Peyer's patch (tissue), 4 donors: Measurements from ENCODE around the gene EPS8.

Source experiments
- POLR2A ChIP-seq, 2 donors: fragments of 450-650 bp; IDR thresholded peaks; one replicate each; pipeline ENCODE4 v1.5.1; 2017; ENCODE audit warnings: antibody characterized with exemption in 2 of 2, mild to moderate bottlenecking in 2 of 2, moderate library complexity in 2 of 2
- TF ChIP-seq, protein P1 (sequence below), 6 experiments: fragments of 450-650 bp in 4 of 6; fragments of 200-600 bp in 2 of 6; sonication (generic) in 1 of 6; IDR thresholded peaks; one replicate each; pipeline ENCODE4 v1.5.1; 2017 to 2019; ENCODE audit warnings: antibody characterized with exemption in 6 of 6, mild to moderate bottlenecking in 3 of 6, moderate library complexity in 1 of 6

DNA sequence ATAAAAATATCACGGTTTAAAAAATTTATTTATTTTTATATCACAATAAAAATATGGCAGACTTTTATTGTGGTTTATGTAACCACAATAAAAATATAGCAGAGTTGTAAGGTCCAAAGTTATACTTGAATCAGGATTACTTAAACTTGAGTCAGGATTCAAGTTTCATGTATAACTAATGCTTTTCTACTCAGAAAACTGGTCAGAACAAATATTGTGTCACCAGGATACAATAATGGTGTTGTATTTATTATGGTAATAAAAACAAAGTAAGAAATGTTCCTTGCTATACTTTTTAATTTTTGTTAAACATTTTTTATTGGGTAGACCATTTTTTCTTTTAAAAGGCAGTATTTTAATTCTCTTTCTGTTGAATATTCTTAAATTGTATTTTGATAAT is 29.2 kb upstream of the EPS8 start:
- TF ChIP-seq, protein P1, sequence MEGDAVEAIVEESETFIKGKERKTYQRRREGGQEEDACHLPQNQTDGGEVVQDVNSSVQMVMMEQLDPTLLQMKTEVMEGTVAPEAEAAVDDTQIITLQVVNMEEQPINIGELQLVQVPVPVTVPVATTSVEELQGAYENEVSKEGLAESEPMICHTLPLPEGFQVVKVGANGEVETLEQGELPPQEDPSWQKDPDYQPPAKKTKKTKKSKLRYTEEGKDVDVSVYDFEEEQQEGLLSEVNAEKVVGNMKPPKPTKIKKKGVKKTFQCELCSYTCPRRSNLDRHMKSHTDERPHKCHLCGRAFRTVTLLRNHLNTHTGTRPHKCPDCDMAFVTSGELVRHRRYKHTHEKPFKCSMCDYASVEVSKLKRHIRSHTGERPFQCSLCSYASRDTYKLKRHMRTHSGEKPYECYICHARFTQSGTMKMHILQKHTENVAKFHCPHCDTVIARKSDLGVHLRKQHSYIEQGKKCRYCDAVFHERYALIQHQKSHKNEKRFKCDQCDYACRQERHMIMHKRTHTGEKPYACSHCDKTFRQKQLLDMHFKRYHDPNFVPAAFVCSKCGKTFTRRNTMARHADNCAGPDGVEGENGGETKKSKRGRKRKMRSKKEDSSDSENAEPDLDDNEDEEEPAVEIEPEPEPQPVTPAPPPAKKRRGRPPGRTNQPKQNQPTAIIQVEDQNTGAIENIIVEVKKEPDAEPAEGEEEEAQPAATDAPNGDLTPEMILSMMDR (IDR thresholded peaks at IDR 0.05): no peak
- no peak for TF ChIP-seq POLR2A (IDR thresholded peaks at IDR 0.05)
